NCI-H1105 treated with DMSO at 0.1 percent for 48 hours (cell line): ENCODE measurements around the gene LMOD2.
"Not testable (repeated sequence)": the region's sequence is repeated elsewhere in the genome, so short reads cannot be mapped to it uniquely, and the experiment has no call there.

ENCODE experiments used
- DNase-seq: peaks from one replicate; lab custom pipeline; 2025; lab: John Stamatoyannopoulos, UW

Gene LMOD2, protein sequence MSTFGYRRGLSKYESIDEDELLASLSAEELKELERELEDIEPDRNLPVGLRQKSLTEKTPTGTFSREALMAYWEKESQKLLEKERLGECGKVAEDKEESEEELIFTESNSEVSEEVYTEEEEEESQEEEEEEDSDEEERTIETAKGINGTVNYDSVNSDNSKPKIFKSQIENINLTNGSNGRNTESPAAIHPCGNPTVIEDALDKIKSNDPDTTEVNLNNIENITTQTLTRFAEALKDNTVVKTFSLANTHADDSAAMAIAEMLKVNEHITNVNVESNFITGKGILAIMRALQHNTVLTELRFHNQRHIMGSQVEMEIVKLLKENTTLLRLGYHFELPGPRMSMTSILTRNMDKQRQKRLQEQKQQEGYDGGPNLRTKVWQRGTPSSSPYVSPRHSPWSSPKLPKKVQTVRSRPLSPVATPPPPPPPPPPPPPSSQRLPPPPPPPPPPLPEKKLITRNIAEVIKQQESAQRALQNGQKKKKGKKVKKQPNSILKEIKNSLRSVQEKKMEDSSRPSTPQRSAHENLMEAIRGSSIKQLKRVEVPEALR

DNA sequence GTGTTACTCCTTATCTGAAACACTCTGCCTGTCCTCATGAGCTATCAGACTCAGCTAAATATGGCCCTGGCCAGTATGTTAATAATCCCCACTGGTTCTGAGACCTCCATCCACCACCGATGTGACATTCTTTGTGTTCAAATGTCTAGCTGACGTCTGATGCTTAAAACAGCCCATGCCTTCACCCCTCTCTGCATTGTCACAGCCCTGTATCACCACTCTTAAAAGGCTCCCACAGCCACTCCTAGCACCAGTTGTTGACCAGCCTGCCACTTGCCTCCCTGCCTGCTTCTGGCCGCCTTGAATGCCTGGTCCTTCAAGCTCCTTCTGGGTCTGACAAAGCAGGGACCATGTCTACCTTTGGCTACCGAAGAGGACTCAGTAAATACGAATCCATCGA, at the start of gene LMOD2:
TSS of gene LMOD2 (plus strand) at position 253 of the 400 bp plus-strand sequence. CDS start at position 351, 98 bp downstream.
- DNase-seq, result no peak

DNA sequence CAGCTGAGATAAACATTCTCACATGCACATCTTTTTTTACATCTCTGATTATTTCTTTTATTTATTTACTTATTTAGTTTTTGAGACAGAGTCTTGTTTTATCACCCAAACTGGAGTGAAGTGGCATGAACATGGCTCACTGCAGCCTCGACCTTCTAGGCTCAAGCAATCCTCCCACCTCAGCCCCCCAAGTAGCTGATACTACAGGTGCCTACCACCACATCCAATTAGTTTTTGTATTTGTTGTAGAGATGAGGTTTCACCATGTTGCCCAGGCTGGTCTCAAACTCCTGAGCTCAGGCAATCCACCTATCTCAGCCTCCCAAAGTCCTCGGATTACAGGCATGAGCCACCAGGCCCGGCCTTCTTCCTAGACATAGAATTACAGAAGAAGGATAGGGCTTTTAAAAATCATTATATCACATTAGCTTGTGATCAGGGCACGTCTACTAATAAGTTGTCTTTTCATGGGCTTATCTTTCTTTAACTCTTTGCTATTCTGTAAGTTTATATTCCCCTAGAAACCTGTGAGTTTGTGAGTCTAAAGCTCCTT, 48.2 kb upstream of the LMOD2 start:
- no peak for DNase-seq

DNA sequence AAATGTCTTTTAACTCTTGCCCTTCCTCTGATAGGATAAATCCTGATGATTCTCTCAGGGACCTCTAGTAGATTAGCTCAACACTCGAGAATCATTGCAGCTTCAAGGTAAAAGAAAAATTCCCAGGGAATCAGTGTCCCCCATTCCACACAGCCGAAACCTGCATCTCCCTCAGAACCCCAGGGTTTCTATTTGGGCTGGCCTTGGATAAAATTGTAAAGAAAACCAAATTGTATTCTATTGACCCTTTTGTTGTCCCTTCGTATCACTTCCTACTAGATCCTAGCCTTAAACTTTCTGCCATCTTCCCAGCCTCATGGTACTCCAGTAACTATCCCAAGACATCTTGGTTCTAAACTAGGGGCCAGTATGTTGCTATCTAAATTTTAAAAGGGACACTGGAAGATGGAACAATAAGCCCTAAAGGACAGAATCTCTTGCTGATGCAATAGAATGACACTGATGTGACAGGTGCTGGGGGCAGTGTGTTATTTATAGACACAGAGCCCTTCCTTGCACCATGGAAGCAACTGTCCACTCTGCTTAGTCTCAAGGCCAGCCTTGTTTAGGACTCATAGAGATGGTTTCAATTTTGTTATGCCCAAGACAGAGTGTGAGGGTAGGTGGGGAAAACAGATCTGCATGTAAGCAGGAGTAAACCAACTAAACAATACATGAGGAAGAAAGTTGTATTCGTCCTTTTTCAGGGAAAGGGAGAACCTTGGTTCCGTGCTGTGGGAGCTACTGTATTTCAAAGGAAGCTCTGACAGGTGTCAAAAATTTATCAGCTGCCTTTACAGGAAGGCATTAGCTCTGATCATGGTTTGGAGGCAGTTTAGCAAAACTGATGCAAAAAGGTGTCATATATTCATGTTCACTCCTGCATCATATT, 46.4 kb upstream of the LMOD2 start:
- DNase-seq, result no peak

DNA sequence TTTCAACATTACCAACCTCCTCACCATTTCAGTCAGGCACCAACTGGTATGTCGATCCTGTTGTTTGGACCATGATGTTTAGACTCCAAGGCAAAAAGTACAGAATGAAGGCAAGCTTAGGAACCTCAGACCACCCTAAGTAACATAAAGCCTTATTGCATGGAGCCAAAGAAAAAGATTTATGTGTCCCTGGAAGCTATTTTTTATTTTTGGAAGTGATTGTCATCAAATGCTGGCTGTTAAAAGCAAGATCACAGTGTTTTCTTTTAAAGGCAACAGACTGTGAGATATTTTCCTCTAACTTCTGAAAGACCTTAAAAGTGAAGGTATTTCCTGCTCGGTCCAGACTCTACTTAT, 45.8 kb upstream of the LMOD2 start:
- no peak for DNase-seq

DNA sequence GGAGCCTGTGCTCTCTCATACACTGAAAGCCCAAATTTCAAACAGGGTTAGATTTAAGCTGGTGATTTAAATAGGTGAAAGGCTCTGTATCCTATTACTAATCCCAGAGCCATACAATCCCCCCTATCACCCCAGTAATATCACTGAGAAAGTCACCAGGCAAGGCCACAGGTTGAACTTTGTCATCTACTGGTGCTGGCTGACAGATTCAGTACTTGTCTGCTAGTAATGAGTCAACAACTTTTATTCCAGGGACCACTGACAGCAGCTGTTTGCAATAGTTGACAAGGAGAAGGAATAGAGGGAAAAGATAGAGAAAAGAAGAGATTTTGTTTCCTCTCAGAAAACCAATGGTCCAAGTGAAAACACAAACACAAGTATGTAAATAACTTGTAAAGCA, 43.6 kb upstream of the LMOD2 start:
- DNase-seq, result no peak

DNA sequence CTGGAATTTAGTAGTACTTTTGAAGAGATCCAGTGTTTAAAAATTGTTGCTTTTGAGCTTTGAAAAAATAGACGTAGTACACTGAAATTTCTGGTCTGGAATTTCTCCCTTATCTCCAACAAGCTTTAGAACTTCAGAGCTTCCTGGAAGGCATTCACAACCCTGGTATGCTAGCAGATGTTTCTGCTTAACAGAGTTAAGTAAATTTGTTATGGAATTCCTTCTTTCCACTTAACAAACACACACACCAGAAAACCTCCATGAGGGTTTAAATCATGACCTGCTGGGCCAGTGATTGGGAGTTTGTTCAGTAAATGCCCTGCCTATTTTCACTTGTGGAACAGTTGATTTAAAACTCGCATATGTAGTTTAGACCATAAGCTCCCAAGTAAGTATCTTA, 40.3 kb upstream of the LMOD2 start:
- no peak for DNase-seq

DNA sequence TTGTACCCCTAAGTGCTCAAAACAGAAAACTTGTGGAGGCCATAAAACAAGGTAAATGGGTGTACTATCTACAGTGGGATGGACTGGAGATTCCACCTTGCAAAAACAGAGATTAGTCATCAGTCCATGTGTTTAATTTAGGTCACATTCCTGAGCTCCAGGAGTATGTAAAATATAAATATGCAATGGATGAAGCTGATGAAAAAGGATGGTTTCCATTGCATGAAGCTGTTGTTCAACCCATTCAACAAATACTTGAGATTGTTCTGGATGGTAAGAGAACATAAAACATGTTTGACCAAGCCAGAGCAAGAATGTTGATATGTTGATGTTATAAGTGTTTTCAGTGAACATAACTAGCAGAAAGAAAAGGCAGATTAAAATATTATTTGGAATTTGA, 39.4 kb upstream of the LMOD2 start:
- DNase-seq, result no peak

DNA sequence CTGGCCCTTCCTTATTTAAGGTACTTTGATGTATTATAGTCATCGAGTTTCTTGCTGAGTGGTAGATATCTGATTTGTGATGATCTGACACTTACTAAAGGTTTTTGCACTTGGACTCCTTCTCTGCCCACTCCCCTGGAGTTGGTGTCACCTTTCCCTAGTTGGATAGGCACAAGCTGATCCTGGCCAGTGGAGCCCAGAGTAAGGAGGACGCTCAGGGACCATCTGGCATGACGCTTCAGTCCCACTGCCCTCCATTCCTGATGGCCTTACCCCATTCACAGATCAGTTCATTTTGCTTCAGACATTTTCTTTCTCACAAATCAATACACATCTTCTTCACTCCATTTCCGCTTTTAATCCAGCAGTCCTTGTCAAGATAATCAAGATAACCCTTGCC, 34.0 kb upstream of the LMOD2 start:
- DNase-seq, result no peak

DNA sequence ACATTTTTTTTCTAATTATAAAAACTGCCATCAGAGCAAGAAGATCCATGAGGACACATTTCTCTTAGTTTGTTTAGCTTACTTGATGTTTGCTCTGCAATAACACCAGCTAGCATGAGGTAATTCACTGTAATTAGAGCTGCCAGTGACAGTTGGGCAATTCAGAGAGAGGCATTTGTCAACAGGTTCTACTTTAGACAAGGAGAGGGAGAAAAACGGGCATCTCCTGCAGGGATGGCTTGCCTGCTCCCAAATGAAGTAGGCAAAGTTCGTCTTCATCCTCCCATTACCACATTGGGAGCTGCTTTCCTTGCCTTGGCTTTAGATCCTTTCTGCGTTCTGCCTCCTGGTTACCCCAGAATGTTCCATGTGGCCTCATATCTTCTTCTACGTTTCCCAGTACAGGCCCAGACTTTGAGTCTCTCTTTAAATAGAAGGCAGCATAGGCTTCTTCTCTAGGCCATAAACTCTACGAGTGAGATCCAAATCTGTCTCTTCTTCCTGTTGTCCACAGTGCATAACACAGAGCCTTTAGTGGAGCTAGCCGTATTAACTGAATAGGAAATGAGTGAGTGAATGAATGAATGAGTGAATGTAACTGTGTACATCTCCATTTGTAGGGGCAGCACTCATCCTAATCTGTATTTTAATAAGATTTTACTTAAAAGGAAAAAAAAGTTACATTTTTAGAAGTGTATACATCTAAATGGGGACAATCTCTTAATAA, 32.8 kb upstream of the LMOD2 start:
- DNase-seq, result peak; percentile 73

DNA sequence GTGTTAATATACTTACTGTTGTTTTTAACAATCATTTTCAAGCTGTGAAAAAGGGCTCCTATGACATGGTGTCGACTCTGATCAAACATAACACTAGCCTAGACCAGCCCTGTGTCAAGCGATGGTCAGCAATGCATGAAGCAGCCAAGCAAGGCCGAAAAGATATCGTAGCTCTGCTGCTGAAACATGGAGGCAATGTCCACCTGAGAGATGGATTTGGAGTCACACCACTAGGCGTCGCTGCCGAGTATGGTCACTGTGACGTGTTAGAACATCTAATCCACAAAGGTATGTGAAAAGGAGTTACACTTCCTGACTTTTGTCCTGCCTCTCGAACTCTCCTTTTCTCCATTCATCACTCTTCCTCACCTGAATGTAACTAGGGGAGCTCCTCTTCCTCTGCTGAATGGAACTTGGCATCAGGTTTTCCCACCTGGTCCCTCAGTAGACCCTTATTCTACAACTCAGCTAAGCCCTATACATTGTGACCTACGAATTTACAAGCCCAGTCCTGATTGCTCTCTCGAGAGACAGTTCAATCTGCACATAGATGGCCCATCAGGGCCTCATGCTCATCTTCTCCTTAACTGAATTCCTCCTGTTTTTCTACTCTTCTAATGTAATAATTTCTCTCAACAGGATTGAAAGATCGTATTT, 31.0 kb upstream of the LMOD2 start:
- no peak for DNase-seq

DNA sequence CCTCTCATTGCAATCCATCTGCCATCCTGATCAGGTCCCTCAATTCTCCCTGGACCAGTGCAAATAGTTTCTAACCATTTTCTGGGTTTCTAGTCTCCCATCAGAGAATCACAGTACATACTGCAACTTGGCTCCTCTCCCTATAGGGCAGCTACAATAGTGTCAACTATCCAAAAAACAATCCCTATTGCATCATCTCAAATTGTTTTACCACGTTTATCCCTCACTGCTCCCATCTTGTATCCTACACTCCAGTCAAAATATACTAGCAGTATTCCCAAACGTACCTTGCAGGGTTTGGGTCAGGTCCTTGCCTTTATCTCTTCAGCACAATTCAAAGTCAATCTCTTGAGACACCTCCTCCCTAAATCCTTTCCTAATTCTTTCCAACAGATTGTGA, 30.4 kb upstream of the LMOD2 start:
- DNase-seq, result no peak

DNA sequence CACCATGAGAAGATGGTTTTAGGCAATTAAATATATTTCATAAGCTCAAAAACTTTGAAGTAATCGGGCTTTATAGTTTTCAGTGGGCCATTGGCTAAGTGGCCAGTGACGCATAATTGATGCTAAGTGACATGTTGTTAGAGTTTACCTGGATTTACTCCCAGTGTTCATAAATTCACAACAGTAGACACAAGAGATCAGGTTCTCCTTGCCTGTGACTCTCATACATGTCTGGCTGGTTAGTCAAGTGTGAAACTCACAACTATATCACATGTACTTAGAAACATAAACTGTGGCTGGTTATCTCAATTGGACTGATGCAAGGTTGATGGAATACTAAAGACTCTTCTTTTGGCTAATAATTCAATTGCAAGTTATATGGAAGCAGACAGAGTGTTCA, 27.8 kb upstream of the LMOD2 start:
- DNase-seq, result no peak

DNA sequence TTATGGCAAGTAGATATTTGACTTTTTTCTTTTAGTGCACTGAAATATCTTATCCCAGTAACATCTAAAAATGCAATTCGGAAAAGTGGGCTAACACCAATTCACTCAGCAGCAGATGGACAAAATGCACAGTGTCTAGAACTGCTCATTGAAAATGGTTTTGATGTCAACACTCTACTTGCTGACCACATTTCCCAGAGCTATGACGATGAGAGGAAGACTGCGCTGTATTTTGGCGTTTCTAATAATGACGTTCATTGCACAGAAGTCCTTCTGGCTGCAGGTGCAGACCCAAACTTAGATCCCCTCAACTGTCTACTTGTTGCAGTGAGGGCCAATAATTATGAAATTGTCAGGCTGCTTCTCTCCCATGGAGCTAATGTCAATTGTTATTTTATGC, 26.8 kb upstream of the LMOD2 start:
- no peak for DNase-seq

DNA sequence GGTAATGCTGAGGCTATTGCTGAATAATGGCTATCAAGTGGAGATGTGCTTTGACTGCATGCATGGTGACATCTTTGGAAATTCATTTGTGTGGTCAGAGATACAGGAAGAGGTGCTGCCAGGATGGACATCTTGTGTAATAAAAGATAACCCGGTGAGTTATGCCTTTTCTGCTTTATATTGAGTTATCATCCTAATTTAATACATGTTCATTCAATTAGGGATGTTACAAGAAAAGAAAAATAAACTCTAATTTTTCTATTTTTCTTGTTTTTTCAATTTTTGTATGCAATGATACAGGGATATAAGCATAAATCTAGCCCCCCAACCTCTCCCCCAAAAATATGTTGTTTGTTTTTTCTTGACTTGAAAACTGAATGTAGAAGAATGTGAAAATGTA, 26.4 kb upstream of the LMOD2 start:
- no peak for DNase-seq

DNA sequence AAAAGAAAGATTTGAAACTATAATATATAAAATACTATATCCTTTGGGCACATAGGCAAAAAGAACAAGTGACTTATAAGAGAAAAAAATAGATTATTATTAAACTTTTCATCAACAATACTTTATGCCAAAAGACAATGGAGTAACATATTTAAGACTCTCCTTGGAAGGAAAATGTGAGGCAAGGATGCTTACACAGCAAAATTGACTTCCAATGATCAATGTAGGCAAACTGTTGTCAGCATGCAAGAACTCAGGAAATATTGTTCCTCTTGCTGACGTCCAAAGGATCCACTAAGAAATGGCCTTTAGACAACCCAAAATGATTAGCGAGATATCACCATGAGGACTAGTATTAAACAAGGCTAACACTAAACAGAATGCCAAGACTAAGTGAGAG, 22.9 kb upstream of the LMOD2 start:
- no peak for DNase-seq

DNA sequence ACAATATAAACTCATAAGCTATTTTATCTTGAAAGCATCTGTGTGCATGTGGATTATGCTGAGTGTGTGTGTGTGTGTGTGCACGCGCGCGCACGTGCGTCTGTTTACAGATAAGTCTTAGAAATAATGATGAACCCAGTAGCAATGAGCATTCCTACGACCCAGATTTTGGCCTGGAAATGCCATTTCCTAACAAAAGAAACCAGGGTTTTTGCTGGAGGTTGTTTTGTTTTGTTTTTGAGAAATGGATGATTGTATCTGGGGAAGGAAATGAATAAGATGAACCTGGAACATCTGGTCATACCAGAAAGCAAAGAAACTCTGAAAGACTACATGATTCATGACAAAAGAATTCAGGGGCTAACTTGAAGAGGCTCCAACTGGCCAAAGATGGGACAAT, 22.1 kb upstream of the LMOD2 start:
- DNase-seq, result no peak

DNA sequence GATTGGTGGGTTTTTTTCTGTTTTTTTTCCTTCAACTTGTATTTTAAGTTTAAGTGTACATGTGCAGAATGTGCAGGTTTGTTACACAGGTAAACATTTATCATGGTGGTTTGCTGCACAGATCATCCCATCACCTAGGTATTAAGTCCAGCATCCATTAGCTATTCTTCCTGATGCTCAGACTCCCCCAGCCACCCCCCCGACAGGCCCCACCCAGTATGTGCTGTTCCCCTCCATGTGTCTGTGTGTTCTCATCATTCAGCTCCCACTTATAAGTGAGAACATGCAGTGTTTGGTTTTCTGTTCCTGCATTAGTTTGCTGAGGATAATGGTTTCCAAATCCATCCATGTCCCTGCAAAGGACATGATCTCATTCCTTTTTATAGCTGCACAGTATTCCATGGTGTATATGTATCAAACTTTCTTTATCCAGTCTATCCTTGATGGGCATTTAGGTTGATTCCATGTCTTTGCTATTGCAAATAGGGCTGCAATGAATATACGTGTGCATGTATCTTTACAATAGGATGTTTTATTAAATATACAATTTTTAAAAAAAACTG, 21.6 kb upstream of the LMOD2 start:
- DNase-seq, result not testable (repeated sequence)

DNA sequence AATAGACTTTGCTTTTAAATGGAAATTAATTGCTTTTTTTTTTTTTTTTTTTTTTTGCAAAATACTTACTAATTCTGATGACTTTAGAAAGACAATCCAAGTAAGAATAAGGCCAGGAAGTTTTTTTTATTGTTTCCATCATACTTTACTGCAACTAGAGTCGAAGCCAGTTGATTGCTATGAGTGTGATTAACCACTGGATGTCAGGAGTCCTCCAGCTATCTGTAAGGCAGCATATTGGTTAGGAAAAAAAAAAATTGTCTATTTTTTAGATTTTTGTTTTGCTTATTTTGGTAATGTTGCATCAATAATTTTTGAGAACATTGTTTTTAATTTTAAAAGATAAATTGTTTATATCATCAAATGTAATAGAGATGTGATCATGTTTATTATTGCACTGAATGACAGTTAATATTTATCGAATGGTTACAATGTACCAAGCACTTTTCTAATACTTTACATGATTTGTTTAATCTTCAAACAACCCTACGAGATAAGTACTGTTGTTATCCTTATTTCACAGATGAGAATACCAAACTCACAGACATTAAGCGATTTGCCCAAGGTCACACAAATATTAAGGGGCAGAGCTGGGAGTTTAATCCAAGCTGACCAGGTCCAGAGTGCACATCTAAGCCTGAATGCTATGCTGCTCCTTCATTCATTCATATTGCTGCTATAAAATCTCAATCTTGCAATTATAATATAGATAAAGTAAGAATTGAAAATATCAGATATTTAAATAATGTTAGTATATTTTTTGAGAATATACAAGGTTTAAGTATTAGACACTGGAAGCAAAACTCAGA, 19.9 kb upstream of the LMOD2 start:
- DNase-seq, result peak; percentile 37

DNA sequence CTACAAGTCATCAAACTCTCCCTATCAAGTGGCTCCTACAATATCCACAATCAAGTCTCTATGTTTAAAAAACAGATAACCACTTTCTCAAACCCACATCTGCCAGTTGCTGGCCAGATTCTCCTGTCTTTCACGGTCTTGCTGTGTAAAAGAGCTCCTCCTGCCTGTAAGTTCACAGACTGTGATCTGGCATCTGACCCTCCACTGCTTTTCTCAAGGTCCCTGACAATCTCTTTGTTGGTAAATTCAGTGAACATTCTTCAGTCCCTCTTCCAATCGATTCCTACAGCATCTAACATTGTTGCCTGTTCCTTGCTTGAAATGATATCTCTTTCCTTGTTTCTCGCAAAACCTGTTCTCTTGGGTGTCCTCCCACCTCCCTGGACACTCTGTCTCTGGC, 18.5 kb upstream of the LMOD2 start:
- no peak for DNase-seq

DNA sequence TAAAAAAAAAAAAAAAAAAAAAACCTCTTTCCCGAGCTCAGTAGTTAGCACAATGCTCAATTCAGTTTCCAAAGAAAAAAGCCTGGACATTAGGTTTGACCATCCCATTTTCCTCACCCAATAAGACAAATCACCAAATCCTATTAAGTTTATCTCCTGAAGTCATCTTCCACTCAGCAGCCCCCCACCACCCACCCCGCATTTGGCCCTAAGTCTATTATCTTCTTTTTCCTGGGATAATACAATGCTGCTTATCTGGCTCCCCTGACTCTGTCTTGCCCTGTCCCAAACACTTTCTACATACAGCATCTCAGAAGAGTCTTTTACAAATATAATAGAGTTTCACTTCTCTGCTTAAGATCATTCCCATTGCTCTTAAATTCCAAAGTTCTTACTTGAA, 17.8 kb upstream of the LMOD2 start:
- DNase-seq, result no peak
